Measurements from ENCODE around the gene HELZ2.

- TF ChIP-seq, protein P1, sequence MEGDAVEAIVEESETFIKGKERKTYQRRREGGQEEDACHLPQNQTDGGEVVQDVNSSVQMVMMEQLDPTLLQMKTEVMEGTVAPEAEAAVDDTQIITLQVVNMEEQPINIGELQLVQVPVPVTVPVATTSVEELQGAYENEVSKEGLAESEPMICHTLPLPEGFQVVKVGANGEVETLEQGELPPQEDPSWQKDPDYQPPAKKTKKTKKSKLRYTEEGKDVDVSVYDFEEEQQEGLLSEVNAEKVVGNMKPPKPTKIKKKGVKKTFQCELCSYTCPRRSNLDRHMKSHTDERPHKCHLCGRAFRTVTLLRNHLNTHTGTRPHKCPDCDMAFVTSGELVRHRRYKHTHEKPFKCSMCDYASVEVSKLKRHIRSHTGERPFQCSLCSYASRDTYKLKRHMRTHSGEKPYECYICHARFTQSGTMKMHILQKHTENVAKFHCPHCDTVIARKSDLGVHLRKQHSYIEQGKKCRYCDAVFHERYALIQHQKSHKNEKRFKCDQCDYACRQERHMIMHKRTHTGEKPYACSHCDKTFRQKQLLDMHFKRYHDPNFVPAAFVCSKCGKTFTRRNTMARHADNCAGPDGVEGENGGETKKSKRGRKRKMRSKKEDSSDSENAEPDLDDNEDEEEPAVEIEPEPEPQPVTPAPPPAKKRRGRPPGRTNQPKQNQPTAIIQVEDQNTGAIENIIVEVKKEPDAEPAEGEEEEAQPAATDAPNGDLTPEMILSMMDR (IDR thresholded peaks at IDR 0.05; ENCODE audit: insufficient read depth, low read length): no peak
- no peak for TF ChIP-seq REST (IDR thresholded peaks at IDR 0.05; ENCODE audit: insufficient replicate concordance, low read depth)
- no peak for TF ChIP-seq GABPA (IDR thresholded peaks at IDR 0.05; ENCODE audit: low read depth)
- no peak for TF ChIP-seq POLR2AphosphoS5 (IDR thresholded peaks at IDR 0.05; ENCODE audit: low read depth)
- no peak for TF ChIP-seq SPI1 (IDR thresholded peaks at IDR 0.05; ENCODE audit: borderline replicate concordance, low read depth)
Observed at GRCh38 chr20:63587256-63587655, 13.2 kb upstream of the HELZ2 start.
